GM12872 (cell line): ENCODE data around the gene UCKL1.

Source experiments
- CTCF ChIP-seq: IDR thresholded peaks from 3 replicates; pipeline ENCODE4 v1.5.1; 2011; ENCODE audit warnings: low read depth, mild to moderate bottlenecking, low read length, moderate library complexity; ENCODE audit not compliant: insufficient read depth

The UCKL1 gene

GRCh38 chr20:63893999-63894357 lies 62.2 kb downstream of the UCKL1 start:
- no peak for TF ChIP-seq CTCF

GRCh38 chr20:63892402-63892801 lies 63.8 kb downstream of the UCKL1 start:
- TF ChIP-seq CTCF = no peak

- no peak for TF ChIP-seq CTCF
Measured at GRCh38 chr20:63891061-63892002, 64.9 kb downstream of the UCKL1 start.

- TF ChIP-seq CTCF = no peak
Measured at GRCh38 chr20:63890616-63891015, 65.6 kb downstream of the UCKL1 start.

- no peak for TF ChIP-seq CTCF
Measured at GRCh38 chr20:63890201-63890576, 66.0 kb downstream of the UCKL1 start.
